Mesendoderm (in vitro differentiated cells): ENCODE measurements around the gene NRBP1.

ENCODE experiments used
- DNase-seq: peaks from one replicate; pipeline ENCODE4 v3.0.0; 2013
- H2AK5ac ChIP-seq: 2 replicates; pipeline ENCODE4 v1.6.1; 2013; ENCODE audit warnings: low read length, inconsistent platforms
- H2BK120ac ChIP-seq: 2 replicates; pipeline ENCODE4 v1.6.1; 2013; ENCODE audit warnings: low read depth, mild to moderate bottlenecking, low read length, moderate library complexity, mixed read lengths
- H2BK15ac ChIP-seq: replicated peaks from 2 replicates; pipeline ENCODE4 v1.6.1; 2013; ENCODE audit warnings: low read depth, mild to moderate bottlenecking, moderate library complexity
- H2BK5ac ChIP-seq: 2 replicates; pipeline ENCODE4 v1.6.1; 2013; ENCODE audit warnings: low read length, inconsistent platforms
- H3K18ac ChIP-seq: 2 replicates; pipeline ENCODE4 v1.6.1; 2013; ENCODE audit warnings: mild to moderate bottlenecking, low read length, mixed read lengths
- H3K23ac ChIP-seq: one replicate; pipeline ENCODE4 v1.6.1; 2013; ENCODE audit warnings: low read length
- H3K27ac ChIP-seq: 2 replicates; pipeline ENCODE4 v1.5.1; 2013; ENCODE audit warnings: low read depth, mild to moderate bottlenecking, inconsistent platforms, low read length, moderate library complexity
- H3K27me3 ChIP-seq: 2 replicates; pipeline ENCODE4 v1.6.1; 2013; ENCODE audit warnings: low read length, control low read depth, mild to moderate bottlenecking, inconsistent platforms; ENCODE audit not compliant: insufficient read depth, poor library complexity
- H3K36me3 ChIP-seq: 2 replicates; pipeline ENCODE4 v1.6.1; 2013; ENCODE audit warnings: low read length, inconsistent platforms; ENCODE audit not compliant: control insufficient read depth, insufficient read depth
- H3K4ac ChIP-seq: one replicate; pipeline ENCODE4 v1.6.1; 2013; ENCODE audit warnings: low read depth, mild to moderate bottlenecking, low read length, moderate library complexity
- H3K4me1 ChIP-seq: 2 replicates; pipeline ENCODE4 v1.6.1; 2013; ENCODE audit warnings: low read depth, low read length, inconsistent platforms; ENCODE audit not compliant: control insufficient read depth
- H3K4me2 ChIP-seq: 2 replicates; pipeline ENCODE4 v1.6.1; 2013; ENCODE audit warnings: low read length
- H3K4me3 ChIP-seq: 2 replicates; pipeline ENCODE4 v1.5.1; 2013; ENCODE audit warnings: mild to moderate bottlenecking, low read length
- H3K56ac ChIP-seq: one replicate; pipeline ENCODE4 v1.6.1; 2013; ENCODE audit warnings: low read length
- H3K79me1 ChIP-seq: 2 replicates; pipeline ENCODE4 v1.6.1; 2013; ENCODE audit warnings: low read length, inconsistent platforms
- H3K79me2 ChIP-seq: 2 replicates; pipeline ENCODE4 v1.6.1; 2013; ENCODE audit warnings: mild to moderate bottlenecking, low read length; ENCODE audit not compliant: control insufficient read depth, insufficient read depth
- H3K9ac ChIP-seq: 2 replicates; pipeline ENCODE4 v1.6.1; 2013; ENCODE audit warnings: low read length, inconsistent platforms
- H4K5ac ChIP-seq: one replicate; pipeline ENCODE4 v1.6.1; 2013; ENCODE audit warnings: low read length
- H4K8ac ChIP-seq: one replicate; pipeline ENCODE4 v1.6.1; 2013; ENCODE audit warnings: low read depth, mild to moderate bottlenecking, control low read depth, low read length, moderate library complexity
- WGBS: extraction: QIAGEN DNeasy Blood & Tissue Kit; methylation state at CpG from one replicate; pipeline ENCODE4 v1.1.7; 2013; ENCODE audit warnings: low lambda C conversion rate, missing lambda C conversion rate; ENCODE audit not compliant: insufficient coverage; ENCODE audit errors: extremely low coverage; 5-methylcytosine and 5-hydroxymethylcytosine counted together

Gene NRBP1

DNA sequence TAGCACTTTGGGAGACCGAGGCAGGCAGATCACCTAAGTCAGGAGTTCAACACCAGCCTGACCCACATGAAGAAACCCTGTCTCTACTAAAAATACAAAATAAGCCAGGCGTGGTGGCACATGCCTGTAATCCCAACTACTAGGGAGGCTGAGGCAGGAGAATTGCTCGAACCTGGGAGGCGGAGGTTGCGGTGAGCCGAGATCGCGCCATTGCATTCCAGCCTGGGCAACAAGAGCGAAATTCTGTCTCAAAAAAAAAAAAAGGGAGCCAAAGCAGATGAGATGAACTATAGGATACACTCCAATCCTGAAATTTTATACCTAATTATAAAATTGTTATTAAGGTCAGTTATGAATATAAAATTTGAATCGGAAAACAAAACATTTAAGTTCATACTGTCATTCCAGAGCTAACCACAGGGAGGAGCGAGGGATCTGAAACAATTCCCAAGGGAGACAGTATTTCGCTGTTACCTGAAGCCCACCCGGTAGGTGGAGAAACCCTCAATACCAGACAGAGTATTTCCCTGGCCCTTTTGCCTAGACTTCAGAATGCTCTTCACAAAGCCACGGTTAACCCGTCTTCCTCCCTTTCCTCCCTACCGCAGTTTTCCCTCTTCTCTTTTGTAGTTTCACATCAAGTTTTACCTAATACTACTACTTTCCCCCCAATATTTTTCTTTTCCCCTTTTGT lies 20.5 kb upstream of the NRBP1 start:
- no peak overlapping the region for H2BK15ac ChIP-seq
- no peak overlapping the region for H3K18ac ChIP-seq
- H3K27ac ChIP-seq = no peak overlapping the region
- H3K27me3 ChIP-seq = no peaks in the 10 kb centered on the region
- H3K23ac ChIP-seq = no peak overlapping the region
- no peaks in the 10 kb centered on the region for H3K36me3 ChIP-seq
- peak overlapping the region; percentile 50 for H3K9ac ChIP-seq
- peak overlapping the region; percentile 11 for H3K4me2 ChIP-seq
- no peak overlapping the region for H2BK5ac ChIP-seq
- peak overlapping the region; percentile 17 for H3K56ac ChIP-seq
- H3K4me3 ChIP-seq = peak overlapping the region; percentile 1
- no peak overlapping the region for H2AK5ac ChIP-seq
- peak; percentile 90 for DNase-seq
- H4K5ac ChIP-seq = no peak overlapping the region
- no peak overlapping the region for H3K4ac ChIP-seq
- H4K8ac ChIP-seq = no peak overlapping the region
- WGBS = 100% methylated on average over 1 of the region's 16 CpGs
- no peaks in the 10 kb centered on the region for H3K79me1 ChIP-seq
- H3K4me1 ChIP-seq = no peaks in the 10 kb centered on the region
- H2BK120ac ChIP-seq = no peak overlapping the region
- peaks cover 51% of the 10 kb centered on the region for H3K79me2 ChIP-seq

DNA sequence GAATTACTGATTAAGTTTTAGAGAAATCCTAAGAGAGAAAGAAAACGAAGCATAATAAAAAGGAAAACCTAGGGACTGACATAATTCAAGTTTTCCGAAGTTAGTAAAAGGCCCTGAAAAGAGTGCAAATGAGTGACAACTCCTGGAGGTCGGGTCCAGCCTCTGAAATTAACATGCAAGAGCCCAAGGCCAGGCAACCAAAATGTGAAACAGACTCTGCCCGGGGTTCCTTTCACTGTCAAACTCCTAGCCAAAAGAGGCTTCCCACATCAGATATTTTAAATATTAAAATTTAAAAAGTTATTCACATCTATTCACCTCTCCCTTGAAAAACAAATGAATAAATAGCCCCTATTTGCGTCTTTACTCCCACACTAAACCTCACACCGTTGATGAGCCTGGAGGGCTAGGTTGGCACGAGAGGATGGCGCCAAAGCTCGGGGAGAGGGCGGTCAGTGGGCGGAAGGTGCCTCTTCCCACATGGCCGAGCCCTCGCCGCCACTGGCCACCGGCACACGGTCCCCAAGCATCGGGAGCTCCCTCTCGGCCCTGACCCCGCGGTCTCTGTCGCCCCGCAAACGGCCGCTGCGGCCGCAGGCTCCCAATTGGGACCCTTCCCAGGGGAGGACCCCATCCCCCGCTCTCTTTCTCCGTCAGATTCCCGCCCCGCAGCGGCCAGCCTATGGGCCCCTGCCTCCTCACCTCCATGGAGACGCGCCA lies 19.7 kb upstream of the NRBP1 start:
- H3K4ac ChIP-seq = no peak overlapping the region
- H3K4me1 ChIP-seq = no peaks in the 10 kb centered on the region
- H4K5ac ChIP-seq = no peak overlapping the region
- peak overlapping the region; percentile 75 for H3K27ac ChIP-seq
- H2BK15ac ChIP-seq = no peak overlapping the region
- peak overlapping the region; percentile 60 for H4K8ac ChIP-seq
- peak overlapping the region; percentile 92 for H3K9ac ChIP-seq
- H3K23ac ChIP-seq = peak overlapping the region; percentile 72
- H3K4me3 ChIP-seq = peak overlapping the region; percentile 83
- peak overlapping the region; percentile 43 for H3K18ac ChIP-seq
- H3K79me2 ChIP-seq = peaks cover 44% of the 10 kb centered on the region
- no peaks in the 10 kb centered on the region for H3K79me1 ChIP-seq
- no CpG with 5 or more reads among the region's 33 CpGs for WGBS
- peak overlapping the region; percentile 68 for H3K4me2 ChIP-seq
- no peak overlapping the region for H2BK120ac ChIP-seq
- peak; percentile 25 for DNase-seq
- no peak overlapping the region for H2BK5ac ChIP-seq
- no peaks in the 10 kb centered on the region for H3K27me3 ChIP-seq
- peak overlapping the region; percentile 94 for H3K56ac ChIP-seq
- H2AK5ac ChIP-seq = peak overlapping the region; percentile 50
- H3K36me3 ChIP-seq = no peaks in the 10 kb centered on the region

DNA sequence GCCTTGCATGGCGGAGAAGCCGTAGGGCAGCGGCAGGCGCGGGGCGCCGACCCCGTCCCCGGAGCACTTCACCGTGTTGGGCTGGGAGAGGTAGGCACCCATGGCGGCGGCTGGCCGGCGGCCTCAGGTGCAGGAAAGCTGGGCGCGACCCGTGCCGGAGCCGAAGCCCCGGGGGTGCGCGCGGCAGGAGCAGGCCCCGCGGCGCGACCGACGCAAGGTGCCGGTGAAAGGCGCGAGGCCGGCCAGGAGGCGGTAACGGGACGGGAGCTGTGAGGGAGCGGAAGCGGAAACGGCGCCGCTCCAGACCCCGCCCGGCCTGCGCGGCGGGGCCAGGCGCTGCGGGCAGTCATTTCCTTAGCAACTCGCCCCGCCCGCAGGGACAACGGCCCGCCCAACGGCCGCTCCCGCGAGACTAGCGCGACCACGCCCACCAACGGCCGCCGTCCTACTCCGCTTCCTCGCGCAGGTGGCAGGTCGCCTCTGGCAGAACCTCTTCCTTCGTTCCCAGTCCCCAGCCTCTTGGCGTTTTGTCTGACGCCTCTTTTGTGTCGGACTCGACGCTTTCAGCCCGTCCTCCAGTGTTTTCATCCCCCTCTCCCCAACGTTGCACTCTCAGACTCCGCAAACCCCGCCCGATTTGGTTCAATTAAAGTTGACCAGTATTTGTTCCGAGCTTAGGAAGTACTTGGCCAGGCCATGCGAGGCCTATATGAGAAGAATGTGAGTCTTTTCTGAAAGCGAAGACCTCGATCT lies 18.9 kb upstream of the NRBP1 start, which contains the start of gene PPM1G:
TSS of gene PPM1G (minus strand) at position 271 of the 753 bp plus-strand sequence. CDS start at position 102, 169 bp downstream.
- H3K18ac ChIP-seq = peak within 1 kb of the TSS; percentile 43
- H2BK15ac ChIP-seq = no peak within 1 kb of the TSS
- H3K27me3 ChIP-seq = no peaks in the 10 kb centered on the region
- H3K23ac ChIP-seq = peak within 1 kb of the TSS; percentile 72
- H3K79me2 ChIP-seq = peaks cover 38% of the 10 kb centered on the region
- no peaks in the 10 kb centered on the region for H3K79me1 ChIP-seq
- H2AK5ac ChIP-seq = peak within 1 kb of the TSS; percentile 50
- H2BK120ac ChIP-seq = no peak within 1 kb of the TSS
- peak within 1 kb of the TSS; percentile 83 for H3K4me3 ChIP-seq
- H3K27ac ChIP-seq = peak within 1 kb of the TSS; percentile 78
- WGBS = no CpG with 5 or more reads among the region's 82 CpGs
- peak within 1 kb of the TSS; percentile 60 for H4K8ac ChIP-seq
- H3K4me1 ChIP-seq = no peaks in the 10 kb centered on the region
- no peak within 1 kb of the TSS for H4K5ac ChIP-seq
- peak within 1 kb of the TSS; percentile 92 for H3K9ac ChIP-seq
- H3K36me3 ChIP-seq = no peaks in the 10 kb centered on the region
- no peak within 1 kb of the TSS for H3K4ac ChIP-seq
- DNase-seq = peak; percentile 96
- no peak within 1 kb of the TSS for H2BK5ac ChIP-seq
- H3K56ac ChIP-seq = peak within 1 kb of the TSS; percentile 94
- H3K4me2 ChIP-seq = peak within 1 kb of the TSS; percentile 92

DNA sequence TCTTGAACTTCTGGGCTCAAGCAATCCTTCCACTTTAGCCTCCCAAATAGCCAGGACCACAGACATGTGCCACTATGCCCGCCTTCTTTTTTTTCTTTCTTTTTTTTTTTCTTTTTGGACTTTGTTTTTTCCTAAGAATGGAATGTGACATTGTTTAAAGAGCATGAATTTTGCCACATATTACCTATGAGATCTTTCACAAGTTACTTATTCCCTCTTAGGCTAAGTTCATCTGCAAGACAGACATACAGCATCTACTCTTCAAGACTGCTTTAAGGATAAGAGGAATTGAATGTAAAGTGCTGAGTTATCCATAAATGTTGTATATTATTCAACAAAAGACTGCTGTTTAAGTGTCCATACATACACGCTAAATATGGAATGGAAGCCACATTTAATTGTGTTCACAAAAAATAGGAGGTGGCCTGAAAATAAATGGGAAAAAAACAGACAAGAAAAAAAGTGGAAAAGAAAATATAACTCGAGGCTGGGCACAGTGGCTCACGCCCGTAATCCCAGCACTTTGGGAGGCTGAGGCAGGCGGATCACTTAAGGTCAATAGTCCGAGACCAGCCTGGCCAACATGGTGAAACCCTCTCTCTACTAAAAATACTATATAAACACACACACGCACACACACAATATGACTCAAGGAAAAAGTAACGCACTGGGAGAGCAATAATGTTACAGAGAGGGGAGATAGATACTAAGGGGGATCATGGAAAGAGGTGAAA lies 15.8 kb upstream of the NRBP1 start:
- no peaks in the 10 kb centered on the region for H3K36me3 ChIP-seq
- H3K79me2 ChIP-seq = peaks cover 14% of the 10 kb centered on the region
- H3K27me3 ChIP-seq = no peaks in the 10 kb centered on the region
- no peak overlapping the region for H2BK120ac ChIP-seq
- H3K4ac ChIP-seq = no peak overlapping the region
- no peak overlapping the region for H2AK5ac ChIP-seq
- no peak overlapping the region for H3K4me2 ChIP-seq
- no peak overlapping the region for H3K18ac ChIP-seq
- no peaks in the 10 kb centered on the region for H3K4me1 ChIP-seq
- H2BK15ac ChIP-seq = no peak overlapping the region
- H3K4me3 ChIP-seq = no peak overlapping the region
- H2BK5ac ChIP-seq = no peak overlapping the region
- no peak overlapping the region for H4K8ac ChIP-seq
- H3K27ac ChIP-seq = no peak overlapping the region
- H3K79me1 ChIP-seq = no peaks in the 10 kb centered on the region
- WGBS = no CpG with 5 or more reads among the region's 9 CpGs
- H3K23ac ChIP-seq = no peak overlapping the region
- no peak overlapping the region for H3K56ac ChIP-seq
- no peak for DNase-seq
- H3K9ac ChIP-seq = no peak overlapping the region
- no peak overlapping the region for H4K5ac ChIP-seq

DNA sequence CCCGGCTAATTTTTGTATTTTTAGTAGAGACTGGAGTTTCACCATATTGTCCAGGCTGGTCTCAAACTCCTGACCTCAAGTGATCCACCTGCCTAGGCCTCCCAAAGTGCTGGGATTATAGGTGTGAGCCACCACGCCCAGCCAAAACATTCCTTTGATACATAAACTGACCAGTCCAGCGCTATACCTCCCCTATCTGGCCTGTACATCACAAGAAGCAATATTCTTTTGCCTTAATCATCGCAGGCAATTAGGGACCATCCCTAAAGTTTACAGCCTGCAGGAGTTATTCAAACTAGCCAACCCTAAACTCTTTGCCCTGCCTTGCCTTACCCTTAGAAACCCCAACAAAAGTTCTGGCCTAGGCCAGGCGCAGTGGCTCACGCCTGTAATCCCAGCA lies 12.3 kb upstream of the NRBP1 start:
- H2AK5ac ChIP-seq = no peak overlapping the region
- no peak overlapping the region for H2BK120ac ChIP-seq
- no CpG with 5 or more reads among the region's 6 CpGs for WGBS
- no peaks in the 10 kb centered on the region for H3K4me1 ChIP-seq
- no peak overlapping the region for H3K4me3 ChIP-seq
- H3K9ac ChIP-seq = no peak overlapping the region
- no peak overlapping the region for H4K5ac ChIP-seq
- H3K4me2 ChIP-seq = no peak overlapping the region
- H3K23ac ChIP-seq = no peak overlapping the region
- H3K79me2 ChIP-seq = no peaks in the 10 kb centered on the region
- H3K4ac ChIP-seq = no peak overlapping the region
- H3K36me3 ChIP-seq = no peaks in the 10 kb centered on the region
- H3K27ac ChIP-seq = no peak overlapping the region
- no peak overlapping the region for H3K56ac ChIP-seq
- H3K18ac ChIP-seq = no peak overlapping the region
- no peak overlapping the region for H2BK15ac ChIP-seq
- H2BK5ac ChIP-seq = no peak overlapping the region
- DNase-seq = no peak
- no peak overlapping the region for H4K8ac ChIP-seq
- no peaks in the 10 kb centered on the region for H3K79me1 ChIP-seq
- no peaks in the 10 kb centered on the region for H3K27me3 ChIP-seq
